HG03520 (cell line): ENCODE measurements around the gene GIGYF2.

Experiments
- ATAC-seq: cut with Tn5 transposase; IDR thresholded peaks from one replicate; pipeline ENCODE4 v1.9.1; 2021; ENCODE audit warnings: mild to moderate bottlenecking, moderate library complexity; ENCODE audit not compliant: unreplicated experiment

GIGYF2 gene

GRCh38 chr2:232877940-232878511 lies 180.9 kb downstream of the GIGYF2 start:
- ATAC-seq: no peak

GRCh38 chr2:232878855-232879617 lies 181.9 kb downstream of the GIGYF2 start:
- ATAC-seq: no peak

- no peak for ATAC-seq
Observed at GRCh38 chr2:232879618-232880494, 182.7 kb downstream of the GIGYF2 start.

GRCh38 chr2:232880764-232881351 lies 183.7 kb downstream of the GIGYF2 start:
- no peak for ATAC-seq

- ATAC-seq: no peak
Observed at GRCh38 chr2:232882085-232882484, 185.0 kb downstream of the GIGYF2 start.

- no peak for ATAC-seq
Observed at GRCh38 chr2:232882505-232883115, 185.5 kb downstream of the GIGYF2 start.

- no peak for ATAC-seq
Observed at GRCh38 chr2:232883116-232883721, 186.1 kb downstream of the GIGYF2 start.

- no peak for ATAC-seq
Observed at GRCh38 chr2:232884001-232884421, 186.9 kb downstream of the GIGYF2 start.

GRCh38 chr2:232884549-232885263 lies 187.6 kb downstream of the GIGYF2 start:
- ATAC-seq: no peak

- no peak for ATAC-seq
Observed at GRCh38 chr2:232885264-232885961, 188.3 kb downstream of the GIGYF2 start.

- no peak for ATAC-seq
Observed at GRCh38 chr2:232886176-232886575, 189.0 kb downstream of the GIGYF2 start.

- no peak for ATAC-seq
Observed at GRCh38 chr2:232886632-232887031, 189.5 kb downstream of the GIGYF2 start.

- no peak for ATAC-seq
Observed at GRCh38 chr2:232887171-232887850, 190.2 kb downstream of the GIGYF2 start.

- no peak for ATAC-seq
Observed at GRCh38 chr2:232888099-232888836, 191.1 kb downstream of the GIGYF2 start.

- ATAC-seq: no peak
Observed at GRCh38 chr2:232888839-232889529, 191.9 kb downstream of the GIGYF2 start.

GRCh38 chr2:232889876-232890401 lies 192.8 kb downstream of the GIGYF2 start:
- ATAC-seq: no peak

- no peak for ATAC-seq
Observed at GRCh38 chr2:232890536-232890895, 193.4 kb downstream of the GIGYF2 start.
